GM12892 (cell line): Measurements from ENCODE around the gene TMEM107.
A peak's percentile ranks its signal among the peaks of the same experiment; 100 is the strongest.

Source experiments
- DNase-seq: peaks from one replicate; pipeline ENCODE4 v3.0.0; 2011; ENCODE audit not compliant: insufficient read length
- FAIRE-seq: peaks from 2 replicates; lab custom pipeline; 2011; peaks lifted over from hg19 to GRCh38; lab: Jason Lieb, UNC
- POLR2A ChIP-seq: IDR thresholded peaks from 2 replicates; pipeline ENCODE4 v1.6.1; 2011; ENCODE audit warnings: low read depth, low read length, control low read depth
- POLR2AphosphoS5 ChIP-seq: IDR thresholded peaks from 2 replicates; pipeline ENCODE4 v1.6.1; 2011; ENCODE audit warnings: low read depth, low read length, control low read depth
- TAF1 ChIP-seq: IDR thresholded peaks from 2 replicates; pipeline ENCODE4 v1.6.1; 2011; ENCODE audit warnings: low read depth, mild to moderate bottlenecking, control low read depth, low read length, borderline replicate concordance

The TMEM107 gene

DNA sequence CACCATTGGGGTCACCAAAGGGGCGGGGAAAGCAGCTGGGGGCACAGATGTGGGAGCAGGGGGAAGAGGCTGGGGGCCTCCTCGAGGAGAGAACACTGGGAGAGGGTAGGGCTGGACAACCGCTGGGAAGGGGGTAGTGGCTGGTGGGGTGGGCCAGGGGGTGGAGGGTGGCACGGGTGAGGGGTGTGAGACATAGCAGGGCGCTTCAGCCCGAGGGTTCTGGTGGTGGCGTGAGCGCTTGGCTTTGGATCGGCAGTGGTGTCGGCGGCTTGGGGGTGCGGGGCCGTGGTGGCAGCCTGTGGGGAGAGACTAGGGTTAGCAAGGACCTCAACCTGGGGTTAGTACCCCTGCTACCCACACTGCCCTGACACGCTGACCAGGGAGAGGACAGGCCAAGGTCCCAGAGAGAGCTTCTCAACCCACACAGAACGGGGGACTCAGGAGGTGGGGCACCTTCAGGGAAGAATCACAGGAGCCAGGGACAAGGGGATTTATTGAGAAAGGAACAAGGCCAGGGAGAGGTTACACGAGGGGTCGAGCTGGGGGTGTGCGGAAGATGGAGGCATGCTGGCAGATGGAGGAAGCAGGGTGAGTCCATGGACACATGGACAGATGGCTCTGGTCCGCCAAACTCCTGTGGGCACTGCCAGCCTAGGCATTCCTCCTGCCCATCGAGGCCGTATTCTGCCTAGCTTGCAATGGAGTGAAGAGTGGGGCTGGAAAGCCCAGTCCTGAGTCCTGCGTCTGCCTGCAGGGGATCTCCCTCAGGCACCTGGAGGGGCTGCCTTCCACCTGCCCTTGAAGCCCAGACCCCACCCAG is 32.4 kb downstream of the TMEM107 start:
- DNase-seq (no peak), FAIRE-seq (no peak)
- TF ChIP-seq POLR2A: no peak
- TF ChIP-seq POLR2AphosphoS5: no peak; the same call in 1 of the 2 replicates

DNA sequence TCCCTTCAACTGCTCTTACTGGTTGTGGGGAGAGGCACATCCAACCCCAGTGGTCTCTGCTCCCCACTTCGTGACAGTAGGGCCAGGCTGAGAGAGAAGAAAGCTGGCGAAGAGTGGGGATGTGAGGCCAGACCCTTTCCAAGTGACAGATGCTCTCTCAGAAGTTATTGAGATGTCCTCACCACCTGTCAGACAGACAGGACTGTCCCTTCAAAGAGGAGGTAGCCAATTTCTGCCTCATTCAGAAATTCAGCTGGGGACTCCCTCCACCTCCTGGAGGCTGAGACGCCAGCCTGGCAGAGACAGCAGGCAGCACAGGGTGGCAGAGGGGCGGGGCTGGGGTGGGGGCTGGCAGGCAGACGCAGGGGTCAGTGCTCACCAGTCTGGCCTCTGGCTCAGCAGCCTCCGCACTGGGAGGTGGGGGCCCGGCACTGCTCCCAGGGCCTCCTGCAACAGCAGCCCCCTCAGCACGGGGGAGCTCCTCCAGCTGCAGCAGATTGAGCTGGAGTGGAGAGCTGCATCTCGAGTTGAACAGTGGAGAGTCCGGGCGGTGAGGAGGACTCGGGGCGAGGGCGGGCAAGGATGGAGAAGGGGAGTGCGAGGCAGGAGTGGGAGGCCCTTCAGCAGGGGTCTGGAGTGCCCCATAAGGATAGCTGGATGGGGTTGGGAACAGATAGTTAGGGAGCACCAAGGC is 33.1 kb downstream of the TMEM107 start:
- TF ChIP-seq TAF1: no peak
- TF ChIP-seq POLR2AphosphoS5: no peak
- TF ChIP-seq POLR2A: no peak
- FAIRE-seq: no peak
- no peak for DNase-seq

DNA sequence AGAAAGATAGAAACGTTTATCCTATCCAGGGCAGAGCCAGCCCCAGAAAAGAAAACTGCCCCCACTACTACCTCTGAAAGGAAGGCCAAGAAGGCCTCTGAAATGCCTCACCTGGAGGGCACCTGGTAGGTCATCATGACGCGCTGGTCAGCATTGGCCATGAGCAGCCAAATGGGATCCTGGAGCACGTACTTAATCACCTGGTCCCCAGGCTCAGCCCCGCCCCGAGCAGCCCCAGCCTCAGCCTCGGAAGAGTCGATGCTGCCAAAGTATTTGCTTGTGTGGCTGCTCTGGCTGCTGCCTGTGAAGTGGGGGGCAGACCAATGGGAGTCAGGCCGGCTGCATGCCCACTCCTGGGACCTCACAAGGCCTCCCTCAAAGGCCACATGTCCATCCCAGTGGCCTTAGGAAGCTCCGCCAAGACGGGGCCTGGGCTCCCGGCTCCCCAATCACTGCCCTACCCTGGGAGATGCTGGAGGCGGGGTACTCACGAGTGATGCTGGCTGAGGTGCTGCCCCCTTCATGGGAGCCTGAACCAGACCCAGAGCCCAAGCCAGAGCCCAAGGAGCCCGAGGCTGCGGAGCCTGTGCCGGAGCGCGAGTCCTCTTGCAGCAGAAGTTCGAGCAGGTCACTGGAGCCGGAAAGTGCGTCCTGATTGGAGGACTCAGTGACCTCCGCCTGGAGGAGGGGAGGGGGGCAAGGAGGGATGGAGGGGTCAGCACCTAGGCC is 33.9 kb downstream of the TMEM107 start:
- TF ChIP-seq POLR2A (no peak), POLR2AphosphoS5 (no peak; the same call in 1 of the 2 replicates), TAF1 (no peak)
- FAIRE-seq (no peak), DNase-seq (no peak)

DNA sequence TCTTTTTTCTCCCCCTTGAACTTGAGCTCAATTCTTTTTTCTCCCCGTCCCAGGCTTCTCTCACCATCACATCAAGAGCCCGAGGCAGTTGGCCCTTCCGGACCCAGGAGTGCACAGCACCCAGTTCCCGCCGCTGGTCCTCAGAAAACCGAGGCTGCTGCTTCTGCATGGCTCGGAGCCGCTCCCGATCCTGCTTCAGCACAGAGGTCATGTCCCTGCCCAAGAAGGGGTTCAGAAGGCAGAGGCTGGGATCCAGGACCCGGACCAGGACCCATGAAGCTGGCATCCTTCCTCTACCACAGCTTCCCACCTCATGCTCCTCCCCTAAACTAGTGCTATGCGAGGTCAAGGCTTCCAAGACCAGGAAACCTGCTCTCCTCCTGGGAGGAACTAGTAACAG is 34.4 kb downstream of the TMEM107 start:
- FAIRE-seq (no peak), DNase-seq (no peak)
- no peak for TF ChIP-seq POLR2A
- TF ChIP-seq POLR2AphosphoS5: no peak; the same call in 1 of the 2 replicates
- TF ChIP-seq TAF1: no peak

DNA sequence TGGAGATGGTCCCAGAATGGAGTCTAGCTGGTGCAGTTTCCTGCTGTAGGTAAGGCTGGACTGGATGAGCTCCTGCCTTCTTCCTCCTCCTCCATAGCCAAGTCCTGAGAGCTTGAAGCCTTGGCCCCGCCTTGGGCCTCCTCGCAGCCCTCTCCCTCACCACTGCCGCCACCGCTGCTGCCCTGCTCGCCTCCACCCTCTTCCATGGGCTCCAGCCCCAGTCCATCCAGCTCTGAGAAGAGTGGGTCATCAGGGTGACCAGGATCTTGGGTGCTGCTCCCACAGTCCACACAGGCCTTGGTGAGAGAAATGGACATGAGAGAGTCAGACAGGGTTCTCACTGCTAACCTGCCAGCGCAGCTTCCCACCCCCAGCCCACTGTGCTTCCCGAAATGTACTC is 35.1 kb downstream of the TMEM107 start:
- TF ChIP-seq POLR2AphosphoS5 (no peak), POLR2A (no peak), TAF1 (no peak)
- FAIRE-seq: no peak
- no peak for DNase-seq

DNA sequence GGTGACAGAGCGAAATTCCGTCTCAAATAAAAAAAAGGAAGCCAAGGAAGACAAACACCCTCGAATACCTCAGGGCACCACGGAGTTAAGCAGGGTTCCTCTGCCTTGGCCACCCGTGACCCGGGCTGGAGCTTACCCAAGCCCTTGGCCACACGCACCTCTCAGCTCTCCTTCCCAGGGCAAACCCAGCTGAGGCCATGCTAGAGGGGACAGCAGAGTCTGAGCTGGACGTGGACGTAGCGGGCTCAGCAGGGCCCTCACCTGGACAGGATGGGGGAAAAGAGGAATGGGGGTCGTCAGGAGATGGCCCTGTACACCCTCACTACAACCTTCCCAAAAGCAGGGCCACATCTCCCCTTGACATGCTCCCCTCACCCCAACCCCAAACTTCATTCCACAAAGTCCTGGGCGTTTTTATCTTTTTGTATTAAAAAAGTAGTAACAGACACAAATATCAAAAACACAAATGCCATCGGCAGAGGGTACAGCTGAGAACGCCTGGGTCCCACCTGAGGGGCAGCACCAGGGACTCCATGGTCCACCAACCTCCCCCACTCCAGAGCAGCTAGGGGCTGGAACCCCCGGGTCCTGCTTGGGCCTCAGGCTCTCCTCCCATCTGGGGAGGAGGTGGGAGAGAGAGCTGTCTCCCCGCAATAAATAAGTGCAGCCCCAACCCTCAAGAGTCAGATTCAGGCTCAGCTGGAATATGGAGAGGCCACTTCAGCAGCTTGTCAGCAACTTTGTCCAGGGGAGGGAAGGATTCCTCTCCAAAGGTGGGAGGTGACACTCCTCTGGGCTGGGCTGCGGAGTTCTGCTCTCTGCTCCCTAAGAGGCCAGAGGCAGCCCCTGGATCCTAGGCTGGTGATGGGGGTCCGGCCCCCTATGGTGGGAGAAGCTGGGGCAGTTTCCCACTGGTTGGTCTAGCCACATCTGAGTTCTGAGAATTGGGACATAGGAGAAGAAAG is 35.8 kb downstream of the TMEM107 start:
- FAIRE-seq: no peak
- TF ChIP-seq POLR2AphosphoS5: no peak
- TF ChIP-seq TAF1: no peak
- no peak for TF ChIP-seq POLR2A
- no peak for DNase-seq

DNA sequence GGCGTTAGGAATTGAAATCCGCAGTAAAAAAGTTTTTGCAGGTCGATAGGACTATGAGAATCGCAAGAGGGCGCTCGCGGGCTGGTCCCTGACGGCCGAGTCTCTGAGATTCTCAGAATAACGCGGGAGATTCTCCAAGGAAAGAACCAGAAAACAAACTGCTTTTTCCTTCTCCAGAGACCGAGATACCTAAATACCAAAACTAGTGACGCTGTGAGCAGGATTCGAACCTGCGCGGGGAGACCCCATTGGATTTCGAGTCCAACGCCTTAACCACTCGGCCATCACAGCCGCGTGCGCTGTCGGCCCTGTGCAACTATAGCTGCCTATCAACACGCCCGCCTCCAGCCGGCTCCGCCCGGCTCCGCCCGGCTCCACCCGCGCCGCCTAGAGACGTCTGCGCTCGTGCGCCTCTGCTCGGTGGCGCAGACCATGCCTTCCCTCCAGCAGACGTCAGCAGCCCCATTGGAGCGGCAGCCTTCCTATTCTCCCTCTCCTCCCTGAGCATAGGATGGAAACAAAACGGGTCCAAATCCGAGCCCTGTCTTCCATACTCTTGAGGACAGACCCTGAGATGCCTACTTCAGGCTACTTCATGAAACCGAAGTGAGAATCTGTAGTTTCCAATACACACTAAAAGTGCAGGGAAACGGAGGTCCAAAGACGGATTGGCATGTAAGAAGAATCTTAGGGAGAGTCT is 37.4 kb downstream of the TMEM107 start:
- DNase-seq (peak; percentile 80), FAIRE-seq (peak; percentile 94)
- TF ChIP-seq TAF1 (0 out of 2 replicates have a peak, but pooled peaks have one; percentile 24), POLR2AphosphoS5 (no peak), POLR2A (peak; percentile 40; the same call in 1 of the 2 replicates)

DNA sequence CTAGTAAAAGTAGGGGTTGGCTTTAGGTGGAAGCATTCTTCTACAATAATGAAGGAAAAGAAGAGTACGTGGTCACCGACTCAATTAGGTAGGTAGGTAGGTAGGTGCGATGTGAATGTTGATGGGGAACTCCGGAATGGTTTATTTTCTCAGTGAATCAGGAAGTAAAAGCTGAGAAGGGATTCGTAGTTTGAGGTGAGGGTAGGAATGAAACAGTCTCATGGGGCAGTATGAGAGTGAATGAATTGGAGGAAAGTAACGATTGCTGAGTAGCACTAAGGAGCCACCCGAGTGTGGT is 37.9 kb downstream of the TMEM107 start:
- TF ChIP-seq POLR2A (no peak), POLR2AphosphoS5 (no peak), TAF1 (no peak)
- DNase-seq (no peak), FAIRE-seq (no peak)

DNA sequence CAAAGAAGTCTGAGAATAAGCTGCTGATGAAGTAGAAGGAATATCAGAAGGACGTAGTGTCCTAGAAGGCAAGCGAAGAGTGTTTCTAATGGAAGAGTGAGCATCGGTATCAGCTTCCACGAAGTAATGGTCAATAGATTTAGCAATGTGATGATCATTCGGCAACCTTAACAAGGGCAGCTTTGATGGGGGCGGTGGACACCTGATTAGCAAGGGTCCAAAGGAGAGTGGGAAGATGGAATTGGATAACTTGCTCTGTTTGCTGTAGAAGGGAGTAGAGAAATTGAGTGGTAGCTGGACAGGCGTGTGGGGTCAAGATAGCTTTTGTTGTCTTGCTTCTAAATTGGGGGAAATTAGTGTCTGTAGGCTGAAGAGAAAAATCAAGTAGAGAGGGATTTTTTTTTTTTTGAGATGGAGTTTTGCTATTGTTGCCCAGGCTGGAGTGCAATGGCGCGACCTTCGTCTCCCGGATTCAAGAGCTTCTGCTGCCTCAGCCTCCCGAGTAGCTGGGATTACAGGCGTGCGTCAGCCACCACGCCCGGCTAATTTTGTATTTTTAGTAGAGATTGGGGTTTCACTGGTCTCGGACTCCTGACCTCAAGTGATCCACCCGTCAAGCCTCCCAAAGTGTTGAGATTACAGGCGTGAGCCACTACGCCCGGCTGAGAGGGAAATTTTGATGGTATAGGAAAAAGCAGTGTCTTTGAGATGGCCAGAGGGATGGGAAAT is 38.4 kb downstream of the TMEM107 start:
- DNase-seq (no peak), FAIRE-seq (no peak)
- no peak for TF ChIP-seq POLR2A

DNA sequence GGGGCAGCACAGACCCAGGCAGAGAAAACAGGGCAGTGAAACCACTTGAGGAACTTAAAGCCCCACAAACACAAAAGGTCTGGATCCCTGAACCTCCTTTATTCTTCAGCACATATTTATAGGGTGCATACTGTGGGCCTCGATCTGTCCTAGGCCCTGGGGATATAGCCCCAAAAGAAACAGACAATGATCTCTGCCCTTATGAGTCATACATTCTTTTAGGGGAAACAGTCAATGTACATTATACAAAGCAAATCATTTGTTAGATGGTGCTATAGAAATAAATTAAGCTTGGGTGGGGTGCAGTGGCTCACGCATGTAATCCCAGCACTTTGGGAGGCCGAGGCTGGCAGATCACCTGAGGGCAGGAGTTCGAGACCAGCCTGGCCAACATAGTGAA is 42.2 kb downstream of the TMEM107 start:
- no peak for TF ChIP-seq POLR2AphosphoS5
- no peak for TF ChIP-seq POLR2A
- no peak for TF ChIP-seq TAF1
- DNase-seq (no peak), FAIRE-seq (no peak)
